HUDEP-2 (cell line): Measurements from ENCODE around the gene FPR1.

Experiments
- DNase-seq, 76 experiments: peaks; one replicate each; lab custom pipeline; 2025; ENCODE audit not compliant: unreplicated experiment in 76 of 76; lab: John Stamatoyannopoulos, UW

The FPR1 gene, protein sequence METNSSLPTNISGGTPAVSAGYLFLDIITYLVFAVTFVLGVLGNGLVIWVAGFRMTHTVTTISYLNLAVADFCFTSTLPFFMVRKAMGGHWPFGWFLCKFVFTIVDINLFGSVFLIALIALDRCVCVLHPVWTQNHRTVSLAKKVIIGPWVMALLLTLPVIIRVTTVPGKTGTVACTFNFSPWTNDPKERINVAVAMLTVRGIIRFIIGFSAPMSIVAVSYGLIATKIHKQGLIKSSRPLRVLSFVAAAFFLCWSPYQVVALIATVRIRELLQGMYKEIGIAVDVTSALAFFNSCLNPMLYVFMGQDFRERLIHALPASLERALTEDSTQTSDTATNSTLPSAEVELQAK

DNA sequence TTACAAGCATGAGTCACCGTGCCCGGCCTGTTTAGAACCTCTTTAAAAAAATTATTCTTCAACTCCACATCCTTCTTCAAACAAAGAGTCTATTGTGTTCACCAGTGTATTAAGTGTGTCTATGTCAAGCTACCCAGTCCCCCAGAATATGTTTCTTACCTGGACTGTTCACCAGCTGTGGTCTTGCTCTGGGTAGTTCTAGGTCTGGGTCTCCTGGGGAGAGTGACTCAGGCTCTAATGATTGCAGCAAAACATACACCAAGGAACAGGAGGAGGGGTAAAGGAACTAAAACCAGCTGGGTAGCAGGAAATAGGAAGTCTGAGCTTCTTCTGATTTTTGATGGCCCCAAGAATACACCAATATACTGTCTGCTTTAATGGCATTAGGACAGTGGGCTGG is at the start of gene FPR1:
Gene FPR1, minus strand, starts transcription at position 224 of the 400 bp plus-strand sequence. CDS start 4,884 bp downstream, outside the sequence.
- DNase-seq = no peak

DNA sequence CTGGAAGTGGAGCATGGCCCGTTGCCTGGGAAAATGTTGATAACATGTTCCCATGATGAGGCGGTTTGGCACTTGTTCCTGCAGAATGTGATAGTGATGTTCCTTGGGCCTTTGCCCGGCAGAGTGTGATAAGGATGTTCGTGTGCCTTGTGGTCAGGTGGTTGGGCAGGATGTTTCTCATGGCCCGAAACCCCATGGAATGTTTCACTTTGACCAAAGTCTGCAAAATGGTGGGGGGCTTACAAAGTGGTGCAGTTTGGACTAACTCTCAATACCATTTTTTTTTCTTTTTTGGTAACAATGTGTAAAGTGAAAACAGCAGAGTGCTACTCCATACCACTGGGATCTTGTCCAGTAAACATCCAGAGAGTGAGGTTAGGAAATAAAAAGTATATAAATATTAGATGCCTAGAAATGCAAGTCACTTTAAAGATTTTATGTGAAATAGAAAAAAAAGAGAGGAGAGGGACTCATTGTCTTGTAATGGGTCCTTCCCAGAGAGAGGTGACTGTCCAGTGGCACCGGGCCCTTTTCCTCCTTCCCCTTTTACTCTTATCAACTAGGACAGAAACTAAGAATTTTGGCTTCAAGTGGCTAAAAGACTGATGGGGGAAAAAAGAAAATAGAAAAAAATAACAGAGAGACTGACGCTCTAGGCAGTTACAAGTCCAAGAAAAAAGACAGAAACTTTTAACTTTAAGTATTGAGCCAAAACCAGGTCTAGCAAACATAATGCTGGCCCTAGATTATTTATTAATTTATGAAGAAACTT is 49.0 kb upstream of the FPR1 start:
- peak in 74 of 76 experiments; percentile 41 to 100 (median 96) for DNase-seq

DNA sequence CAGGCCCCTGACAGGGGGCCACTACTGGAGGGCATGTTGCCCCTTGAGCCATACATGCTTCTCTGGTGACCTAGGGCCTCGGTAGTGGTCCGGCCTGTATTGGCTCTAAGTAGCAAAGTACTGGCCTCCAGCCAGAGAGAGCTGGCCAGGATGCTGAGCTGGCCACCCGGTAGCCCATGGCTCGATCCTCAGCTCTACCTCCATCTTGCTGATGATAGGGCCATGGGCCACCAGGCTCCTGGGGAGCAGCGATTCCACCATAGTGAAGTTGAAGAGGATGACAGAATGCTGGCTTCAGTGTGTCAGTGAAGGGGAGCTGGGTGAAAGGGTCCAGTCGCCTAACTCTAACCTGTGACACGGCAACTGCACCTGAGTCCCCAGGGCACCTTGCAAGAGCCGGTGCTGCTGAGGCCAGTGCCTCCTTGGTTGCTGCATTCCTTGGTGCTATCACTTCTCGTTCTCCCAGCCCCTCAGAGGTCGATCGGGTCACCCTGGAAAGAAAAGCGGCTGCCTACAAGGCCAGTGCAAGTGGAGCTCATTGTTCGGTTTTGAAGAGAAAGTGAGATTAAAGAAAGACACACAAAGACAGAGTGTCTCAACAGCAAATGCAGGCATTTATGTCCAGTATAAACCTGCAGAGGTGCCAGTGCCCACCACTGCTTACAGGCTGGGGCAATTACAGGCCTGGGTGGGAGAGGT is 48.2 kb upstream of the FPR1 start:
- DNase-seq = peak in 6 of 76 experiments; percentile 42 to 97 (median 53)

DNA sequence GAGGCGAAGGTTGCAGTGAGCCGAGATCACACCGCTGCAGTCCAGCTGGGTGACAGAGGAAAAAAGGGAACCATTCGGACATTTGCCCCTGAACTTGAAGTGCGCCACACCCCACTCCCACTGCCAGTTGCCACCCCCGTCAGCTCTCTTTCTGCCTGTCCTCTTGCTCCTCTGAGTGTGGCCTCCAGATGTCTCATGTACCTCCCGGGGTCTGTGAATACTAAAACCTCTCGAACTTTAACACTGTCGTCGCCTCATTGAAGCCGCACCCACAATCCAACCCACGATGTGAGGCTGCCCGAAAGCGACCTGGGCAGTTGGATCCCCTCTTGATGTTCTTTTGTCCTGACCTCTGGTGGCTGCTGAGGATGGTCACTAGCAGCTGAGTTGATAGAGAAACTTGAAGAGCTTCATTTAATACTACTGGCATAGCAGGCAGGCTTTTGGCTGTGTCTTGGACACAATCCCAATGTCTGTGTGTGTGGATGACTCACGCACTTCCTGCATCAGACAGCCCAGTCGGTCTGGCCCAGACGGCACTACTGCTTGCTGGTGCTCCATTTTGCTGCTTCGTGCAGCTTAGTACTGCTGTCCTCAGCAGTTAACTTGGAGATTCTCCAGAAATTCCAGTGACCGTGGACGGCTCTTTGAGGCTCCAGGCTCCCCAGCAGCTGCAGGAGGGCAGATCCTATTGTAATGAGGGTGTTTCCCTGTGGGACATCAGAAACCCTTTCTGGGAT is 47.5 kb upstream of the FPR1 start:
- DNase-seq = peak in 72 of 76 experiments; percentile 34 to 96 (median 72)

DNA sequence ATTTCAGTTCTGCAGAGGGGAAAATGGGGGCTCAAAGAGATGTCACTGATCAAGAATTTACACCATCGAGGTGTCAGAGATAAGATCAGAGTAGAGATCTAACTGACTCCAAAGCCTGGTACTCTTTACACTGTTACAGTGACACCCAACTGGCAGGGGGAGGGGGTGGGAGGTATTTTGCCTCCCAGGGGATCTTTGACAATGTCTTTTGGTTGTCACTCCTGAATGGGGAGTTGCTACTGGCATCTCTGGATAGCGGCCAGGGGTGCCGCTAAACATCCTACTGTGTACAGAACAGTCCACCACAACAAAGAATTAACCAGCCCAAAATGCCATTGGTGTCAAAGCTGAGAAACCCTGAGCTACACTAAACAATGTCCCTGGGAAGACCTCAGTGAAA is 46.4 kb upstream of the FPR1 start:
- DNase-seq = peak in 3 of 76 experiments; percentile 16 to 30 (median 20)

DNA sequence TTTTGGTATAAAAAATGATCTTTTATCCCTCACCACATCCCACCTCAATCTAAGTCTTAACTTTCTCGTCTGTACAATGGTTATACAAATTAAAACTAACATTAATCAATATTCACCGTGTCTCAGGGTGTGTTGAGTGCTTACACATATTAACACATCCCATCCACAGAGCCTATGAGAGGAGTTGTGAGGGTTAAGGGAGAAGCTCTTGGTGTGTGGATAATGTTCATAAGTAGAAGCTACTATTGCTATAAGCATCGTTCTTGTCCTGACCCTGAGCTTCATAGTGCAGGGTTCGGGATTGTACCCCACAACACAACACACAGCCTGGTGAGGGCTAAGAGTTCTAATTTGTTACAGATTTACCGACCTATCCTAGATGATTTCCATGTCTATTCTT is 45.8 kb upstream of the FPR1 start:
- DNase-seq = peak in 6 of 76 experiments; percentile 21 to 55 (median 44)

DNA sequence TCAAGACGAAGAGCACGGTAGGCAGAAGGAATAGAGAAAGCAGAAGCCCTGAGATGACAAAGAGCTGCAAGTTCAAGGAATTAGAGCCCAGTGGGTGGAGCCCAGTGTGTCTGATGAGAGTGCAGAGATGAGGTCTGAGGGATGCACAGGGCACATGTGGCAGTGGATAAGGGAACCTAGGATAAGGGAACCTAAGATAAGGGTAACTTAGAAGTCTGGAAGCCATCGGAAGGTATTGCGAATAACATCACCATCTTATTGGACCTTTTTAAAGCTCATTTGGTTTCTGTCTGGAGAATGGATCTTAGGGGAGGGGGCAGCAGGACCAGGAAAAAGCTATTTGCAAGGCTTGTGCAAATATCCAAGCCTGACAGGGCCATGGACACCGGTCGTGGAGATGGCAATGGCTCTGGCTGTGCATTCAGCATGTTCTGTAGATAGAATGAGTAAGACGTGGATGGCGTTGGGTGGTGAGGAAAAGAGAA is 44.6 kb upstream of the FPR1 start:
- peak in 73 of 76 experiments; percentile 41 to 98 (median 85) for DNase-seq

DNA sequence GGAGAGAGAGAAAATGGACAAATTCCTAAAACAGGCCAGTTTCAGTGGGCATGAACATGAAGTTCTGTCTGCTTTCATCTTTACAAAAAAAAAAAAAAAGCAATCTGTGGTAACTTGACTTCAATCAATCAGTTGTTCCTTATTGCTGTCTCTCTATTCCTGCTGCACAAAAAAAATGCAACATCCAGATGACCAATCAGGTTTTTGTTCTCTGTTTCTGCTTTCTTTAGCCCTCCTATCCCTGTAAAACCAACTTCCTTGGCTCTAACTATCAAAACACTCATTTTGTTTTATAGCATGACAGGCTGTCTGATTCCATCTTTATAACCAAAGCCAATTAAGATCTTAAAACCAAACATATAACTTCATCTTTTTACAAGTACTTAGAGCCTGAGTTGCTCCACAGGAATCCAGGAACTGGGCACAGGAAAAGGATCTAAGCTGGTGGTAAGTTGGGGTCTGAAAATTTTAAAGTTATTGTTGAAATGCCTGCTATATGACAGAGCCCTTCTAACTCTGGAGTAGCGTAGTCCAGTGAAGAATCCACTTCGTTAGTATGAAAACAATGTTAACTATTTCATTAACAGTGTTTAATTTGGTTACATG is 43.3 kb upstream of the FPR1 start, which contains the start of gene FPR3:
Gene FPR3, plus strand, starts transcription at position 273 of the 606 bp plus-strand sequence. CDS start 28,592 bp downstream, outside the sequence.
- no peak for DNase-seq

DNA sequence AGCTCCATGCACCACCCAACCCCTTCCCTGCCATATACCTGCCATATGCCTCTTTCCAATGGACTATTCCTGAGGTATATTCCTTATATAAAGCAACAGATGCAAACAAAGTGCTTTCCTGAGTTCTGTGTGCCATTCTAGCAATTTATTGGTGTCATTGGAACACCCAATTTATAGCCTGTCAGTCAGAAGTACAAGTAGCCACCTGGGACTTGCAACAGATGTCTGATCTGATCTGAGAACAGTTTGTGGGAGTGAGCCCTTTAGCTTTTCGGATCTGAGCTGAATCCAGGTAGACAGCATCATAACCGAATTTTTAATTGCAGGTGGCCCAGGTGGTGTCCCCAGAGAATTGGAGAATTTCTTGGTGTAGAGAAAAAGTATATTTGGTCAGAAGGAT is 42.3 kb upstream of the FPR1 start:
- DNase-seq = no peak

DNA sequence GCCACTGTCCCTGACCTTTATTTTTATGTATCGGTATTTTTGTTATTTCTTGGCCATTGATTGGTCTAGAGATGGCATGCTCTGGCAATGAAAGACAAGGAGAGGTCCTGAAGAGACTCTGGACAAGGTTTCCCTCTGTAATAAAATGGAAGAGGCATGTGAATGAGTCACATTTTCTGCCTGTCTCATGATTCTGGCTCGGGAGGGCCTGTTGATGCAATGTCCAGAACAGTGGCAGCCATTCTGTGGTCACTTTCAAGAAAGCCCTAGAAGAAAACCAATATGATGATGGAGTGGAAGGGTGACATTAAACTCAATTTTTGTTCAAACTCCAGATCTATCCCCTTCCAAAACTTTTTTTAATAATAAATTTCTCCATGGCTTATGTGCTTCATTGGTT is 41.3 kb upstream of the FPR1 start:
- no peak for DNase-seq

DNA sequence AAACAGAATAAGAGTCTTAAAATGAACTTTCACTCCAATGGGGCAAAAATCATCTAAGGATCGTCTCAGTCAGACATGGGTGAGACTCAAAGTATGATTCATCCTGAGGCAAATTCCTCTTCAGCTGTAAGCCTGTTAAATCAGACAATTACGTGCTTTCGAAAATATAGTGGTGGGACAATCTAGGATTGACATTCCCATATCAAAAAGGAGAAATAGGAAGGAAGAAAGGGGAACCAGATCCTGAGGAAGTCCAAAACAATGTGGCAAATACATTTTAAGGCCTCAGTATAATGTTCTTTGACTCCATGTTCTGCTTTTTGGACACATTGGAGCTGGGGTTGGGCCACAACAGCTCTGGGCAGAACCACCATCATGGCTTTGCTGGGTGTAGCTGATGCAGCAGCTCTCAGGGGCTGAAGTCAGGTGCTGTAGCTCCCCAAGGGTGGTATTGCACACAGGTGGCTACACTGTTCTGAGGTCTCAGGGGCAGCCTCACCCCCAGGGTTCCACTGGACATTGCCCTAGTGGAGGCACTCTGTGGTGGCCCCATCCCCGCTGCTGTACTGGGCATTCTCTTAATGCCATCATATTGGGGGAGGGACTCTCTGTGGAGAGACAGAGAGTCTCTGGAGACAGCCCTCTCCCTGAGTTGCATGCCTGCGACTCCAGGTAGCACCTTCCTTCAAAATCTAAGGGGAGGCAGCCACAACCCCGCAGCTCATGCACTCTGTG is 37.5 kb upstream of the FPR1 start:
- DNase-seq = no peak

DNA sequence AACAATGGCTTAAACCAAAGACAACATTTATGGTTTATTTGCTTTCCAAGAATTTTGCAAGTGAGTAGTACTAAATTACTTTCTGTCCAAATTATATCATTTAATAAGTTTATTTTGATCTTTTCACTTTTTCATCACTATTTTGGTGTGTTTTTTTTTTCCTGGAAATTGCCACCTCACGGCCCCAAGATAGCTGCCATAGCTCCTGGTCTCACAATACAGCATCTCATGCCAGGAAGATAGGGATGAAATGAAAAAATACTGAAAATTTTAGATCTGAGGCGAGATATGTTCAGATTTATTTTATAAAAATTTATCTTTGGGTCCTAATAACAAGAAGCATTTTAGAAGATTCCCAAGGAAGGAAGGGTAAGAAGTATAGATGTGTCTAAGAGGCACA is 36.4 kb upstream of the FPR1 start:
- no peak for DNase-seq

DNA sequence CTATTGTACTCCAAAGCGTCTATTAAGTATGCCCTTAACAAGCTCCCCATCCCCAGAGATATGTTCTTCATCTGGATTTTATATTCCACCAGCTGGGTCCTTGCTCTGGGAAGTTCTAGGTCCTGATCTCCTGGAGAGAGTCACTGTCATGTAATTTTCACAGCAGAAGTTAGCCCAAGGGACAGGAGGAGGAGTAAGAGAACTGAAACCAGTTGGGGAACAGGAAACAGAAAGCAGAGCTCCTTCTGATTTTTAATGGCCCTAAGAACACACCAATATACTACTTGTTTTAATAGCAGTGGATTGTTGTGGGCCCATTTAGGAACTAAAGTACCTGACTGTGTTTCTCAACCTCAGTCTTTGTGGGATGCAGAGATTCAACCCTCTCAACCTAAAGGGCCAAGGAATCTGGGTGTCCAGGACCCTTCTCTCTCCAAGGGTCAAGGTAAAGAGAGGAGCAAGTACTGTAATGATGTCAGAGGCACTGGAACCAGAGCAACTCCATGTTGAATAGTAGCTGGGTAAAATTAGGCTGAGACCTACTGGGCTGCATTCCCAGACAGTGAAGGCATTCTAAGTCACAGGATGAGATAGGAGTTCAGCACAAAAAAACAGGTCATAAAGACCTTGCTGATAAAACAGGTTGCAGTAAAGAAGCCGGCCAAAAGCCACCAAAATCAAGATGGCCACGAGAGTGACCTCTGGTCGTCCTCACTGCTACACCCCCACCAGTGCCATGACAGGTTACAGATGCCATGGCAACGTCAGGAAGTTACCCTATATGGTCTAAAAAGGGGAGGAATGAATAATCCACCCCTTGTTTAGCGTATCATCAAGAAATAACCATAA is 35.2 kb upstream of the FPR1 start:
- DNase-seq = no peak

DNA sequence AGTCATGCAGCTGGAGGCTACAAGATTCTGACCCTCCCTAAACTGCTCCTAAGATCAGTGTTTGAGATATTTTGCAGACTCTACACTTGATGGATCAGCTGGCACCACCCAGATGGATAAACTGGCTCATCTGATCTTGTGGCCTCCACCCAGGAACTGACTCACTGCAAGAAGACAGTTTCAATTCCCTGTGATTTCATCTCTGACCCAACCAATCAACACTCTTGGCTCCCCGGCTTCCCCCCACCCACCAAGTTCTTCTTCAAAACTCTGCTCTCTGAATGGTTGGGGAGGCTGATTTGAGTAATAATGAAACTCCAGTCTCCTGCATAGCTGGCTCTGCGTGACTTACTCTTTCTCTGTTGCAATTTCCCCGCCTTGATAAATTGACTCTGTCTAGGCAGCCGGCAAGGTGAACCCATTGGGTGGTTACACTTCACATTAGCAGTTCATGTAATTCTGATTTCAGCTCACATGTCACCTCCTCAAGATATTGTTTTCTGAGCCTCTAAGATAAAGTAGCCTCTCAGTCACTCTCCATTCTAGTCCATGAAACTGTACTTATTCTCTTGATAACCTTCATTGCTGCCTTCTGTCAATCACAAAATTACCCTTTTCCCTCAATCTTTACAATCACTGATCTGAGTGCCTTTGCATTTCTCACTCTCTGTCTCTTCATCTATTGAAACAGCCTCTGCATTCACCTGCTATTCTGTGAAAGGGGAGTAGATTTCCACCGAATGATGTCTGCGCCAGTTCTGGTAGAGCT is 33.4 kb upstream of the FPR1 start:
- peak in 68 of 76 experiments; percentile 15 to 94 (median 72) for DNase-seq

DNA sequence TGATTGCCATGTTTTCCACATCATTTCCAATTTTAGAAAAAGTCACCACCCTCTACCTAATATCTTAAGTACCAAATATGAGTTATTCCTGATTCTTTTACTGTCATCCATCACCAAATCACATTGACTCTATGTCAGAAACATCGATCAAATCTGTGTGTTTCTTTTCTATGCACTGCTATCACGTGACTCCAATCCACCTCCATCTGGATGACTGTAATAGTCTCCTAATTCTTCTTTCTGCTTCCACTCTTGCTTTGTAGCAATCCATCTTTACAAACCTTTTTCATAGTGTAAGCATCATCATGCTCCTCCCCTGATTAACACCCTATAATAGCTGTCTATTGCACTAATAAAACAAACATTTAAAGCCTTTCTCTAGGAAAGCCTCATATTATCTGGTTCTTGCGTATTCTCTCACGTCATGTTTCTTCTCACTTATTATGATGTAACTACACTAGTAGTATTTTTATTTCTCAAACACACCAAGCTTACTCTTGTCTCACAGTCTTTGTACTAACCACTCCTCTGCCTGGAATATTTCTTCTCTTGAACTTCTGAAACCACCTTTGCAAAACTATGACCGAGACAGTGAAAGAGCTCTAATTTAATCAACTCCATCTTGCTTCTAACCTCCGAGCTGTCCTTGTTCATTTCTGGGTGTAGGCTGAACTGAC is 32.6 kb upstream of the FPR1 start:
- peak in 3 of 76 experiments; percentile 24 to 67 (median 62) for DNase-seq

DNA sequence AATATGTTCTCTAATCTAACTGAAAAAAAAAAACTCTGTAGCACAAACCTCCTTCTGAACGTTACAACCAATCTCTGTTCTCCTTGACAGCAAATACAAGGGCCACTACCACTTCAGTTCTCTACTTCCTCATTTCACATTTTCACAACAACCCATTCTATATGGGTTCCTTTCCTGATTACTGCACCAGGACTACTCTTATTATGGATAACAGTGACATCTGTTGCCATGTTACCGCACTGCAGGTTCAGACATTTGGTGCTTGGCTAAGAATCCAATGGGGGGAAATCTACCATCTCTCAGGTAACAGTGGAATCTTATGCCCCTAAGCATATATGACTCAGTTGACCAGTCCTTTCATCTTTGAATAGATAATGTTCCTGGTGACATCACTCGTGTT is 31.7 kb upstream of the FPR1 start:
- DNase-seq = peak in 30 of 76 experiments; percentile 1 to 84 (median 46)

DNA sequence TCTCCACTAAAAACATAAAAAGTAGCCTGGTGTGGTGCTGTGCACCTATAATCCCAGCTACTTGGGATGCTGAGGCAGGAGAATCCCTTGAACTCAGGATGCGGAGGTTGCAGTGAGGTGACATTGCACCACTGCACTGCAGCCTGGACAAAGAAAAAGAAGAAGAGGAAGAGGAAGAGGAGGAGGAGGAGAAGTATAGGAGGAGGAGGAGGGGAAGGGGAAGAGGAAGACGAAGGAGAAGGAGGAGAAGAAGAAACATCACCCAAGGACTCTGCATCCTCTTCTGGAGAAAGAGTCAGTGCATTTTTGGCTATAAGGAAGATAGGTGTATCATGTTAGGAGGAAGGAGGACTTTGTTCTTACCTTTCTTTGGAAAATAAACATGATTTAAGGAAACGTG is 30.3 kb upstream of the FPR1 start:
- no peak for DNase-seq
